ENCODE data around the gene PLEK2.
A peak's percentile ranks its signal among the peaks of the same experiment; 100 is the strongest.

The PLEK2 gene

GRCh38 chr14:67396381-67396970 is 15.5 kb downstream of the PLEK2 start:
- no peak for FAIRE-seq

GRCh38 chr14:67395876-67396189 is 16.1 kb downstream of the PLEK2 start:
- no peak for FAIRE-seq

- no peak for FAIRE-seq
Observed at GRCh38 chr14:67395086-67395875, 16.7 kb downstream of the PLEK2 start.

GRCh38 chr14:67393689-67394088 is 18.3 kb downstream of the PLEK2 start:
- no peak for FAIRE-seq

- no peak for FAIRE-seq
Observed at GRCh38 chr14:67392800-67393199, 19.2 kb downstream of the PLEK2 start.

- FAIRE-seq: no peak
Observed at GRCh38 chr14:67392123-67392522, 19.8 kb downstream of the PLEK2 start.

- no peak for FAIRE-seq
Observed at GRCh38 chr14:67391268-67391667, 20.7 kb downstream of the PLEK2 start.

- no peak for FAIRE-seq
Observed at GRCh38 chr14:67389811-67390534, 22.0 kb downstream of the PLEK2 start.

GRCh38 chr14:67389275-67389674 is 22.7 kb downstream of the PLEK2 start:
- no peak for FAIRE-seq

GRCh38 chr14:67387195-67387594 is 24.8 kb downstream of the PLEK2 start:
- FAIRE-seq: no peak

GRCh38 chr14:67385618-67386017 is 26.3 kb downstream of the PLEK2 start:
- FAIRE-seq: no peak

GRCh38 chr14:67385120-67385519 is 26.8 kb downstream of the PLEK2 start:
- FAIRE-seq: no peak

GRCh38 chr14:67377916-67378315 is 34.0 kb downstream of the PLEK2 start:
- no peak for FAIRE-seq

- no peak for FAIRE-seq
Observed at GRCh38 chr14:67373347-67373746, 38.6 kb downstream of the PLEK2 start.

GRCh38 chr14:67372833-67373232 is 39.1 kb downstream of the PLEK2 start:
- FAIRE-seq: no peak

GRCh38 chr14:67371247-67372148 is 40.5 kb downstream of the PLEK2 start:
- no peak for FAIRE-seq

- no peak for FAIRE-seq
Observed at GRCh38 chr14:67370830-67371229, 41.1 kb downstream of the PLEK2 start.

- FAIRE-seq: no peak
Observed at GRCh38 chr14:67365476-67365875, 46.5 kb downstream of the PLEK2 start.

GRCh38 chr14:67360470-67361206 is 51.3 kb downstream of the PLEK2 start:
- FAIRE-seq: no peak

GRCh38 chr14:67359775-67360469 is 52.0 kb downstream of the PLEK2 start, which contains the start of the genes ATP6V1D and EIF2S1:
Gene ATP6V1D, minus strand, starts transcription at chr14:67359804. Its CDS starts 106 bp downstream, at chr14:67359698.
Gene EIF2S1, plus strand, starts transcription at chr14:67360328. Its CDS starts 4,440 bp downstream, at chr14:67364768.
- peak; percentile 98 for FAIRE-seq

Measured in islet of Langerhans (tissue), 1 donor.